K562 (cell line): ENCODE results near the gene NELFE. TPM values are rescaled to one million over a fixed set of nuclear protein-coding genes. Genes with fewer than 3 reads are reported as not detected.

Source experiments
- CREB3L1 ChIP-seq: fragments of 450-650 bp; IDR thresholded peaks from 2 replicates; pipeline ENCODE4 v1.6.1; 2014; ENCODE audit warnings: low read depth, mild to moderate bottlenecking, moderate library complexity, borderline replicate concordance
- CREBBP ChIP-seq: IDR thresholded peaks from one replicate; pipeline ENCODE4 v1.6.1; 2012; ENCODE audit warnings: low read depth, mild to moderate bottlenecking, control low read depth, inconsistent platforms, low read length
- CTCF ChIP-seq, 3 experiments: IDR thresholded peaks in 2 of 3; conservative IDR thresholded peaks in 1 of 3; 2 replicates each; pipeline ENCODE4 v1.5.1; 2011 to 2012; ENCODE audit warnings: low read length in 3 of 3, mild to moderate bottlenecking in 3 of 3, control low read depth in 2 of 3, improper control_type of control experiment in 1 of 3, inconsistent platforms in 1 of 3, low read depth in 1 of 3, mixed read lengths in 1 of 3, moderate library complexity in 1 of 3; ENCODE audit not compliant: insufficient read depth in 2 of 3
- E2F5 ChIP-seq: sonication (generic); formaldehyde crosslinking; IDR thresholded peaks from 2 replicates; pipeline ENCODE4 v1.8.0; 2022; ENCODE audit warnings: mild to moderate bottlenecking, missing genetic modification reagents
- FOXJ3 ChIP-seq: sonication (generic); formaldehyde crosslinking; IDR thresholded peaks from 2 replicates; pipeline ENCODE4 v1.4.0; 2020; ENCODE audit warnings: mild to moderate bottlenecking, missing genetic modification reagents
- FOXK2 ChIP-seq, 2 experiments: fragments of 450-650 bp; IDR thresholded peaks in 1 of 2; conservative IDR thresholded peaks in 1 of 2; 2 replicates each; pipeline ENCODE4 v1.6.1; 2016; ENCODE audit warnings: low read depth in 2 of 2, mild to moderate bottlenecking in 1 of 2
- HNRNPLL ChIP-seq: fragments of 200-400 bp; formaldehyde crosslinking; IDR thresholded peaks from 2 replicates; pipeline ENCODE4 v1.6.1; 2017; ENCODE audit warnings: low read length, low read depth, mild to moderate bottlenecking; ENCODE audit not compliant: poor library complexity, severe bottlenecking
- IRF2 ChIP-seq: sonication (generic); formaldehyde crosslinking; IDR thresholded peaks from 2 replicates; pipeline ENCODE4 v1.8.1; 2022; ENCODE audit warnings: mild to moderate bottlenecking, missing genetic modification reagents
- KHSRP ChIP-seq: fragments of 450-650 bp; IDR thresholded peaks from 2 replicates; pipeline ENCODE4 v1.6.1; 2017
- NR3C1 ChIP-seq: sonication (generic); formaldehyde crosslinking; IDR thresholded peaks from 2 replicates; pipeline ENCODE4 v1.8.1; 2022; ENCODE audit warnings: missing genetic modification reagents
- RCOR1 ChIP-seq, 2 experiments: IDR thresholded peaks; 2 replicates each; pipeline ENCODE4 v1.6.1; 2012; ENCODE audit warnings: low read depth in 2 of 2, low read length in 2 of 2, borderline replicate concordance in 1 of 2, improper control_type of control experiment in 1 of 2
- RUNX1 ChIP-seq: sonication (generic); IDR thresholded peaks from 2 replicates; pipeline ENCODE4 v1.6.1; 2016; ENCODE audit warnings: antibody characterized with exemption, low read depth
- SFPQ ChIP-seq: fragments of 200-400 bp; formaldehyde crosslinking; IDR thresholded peaks from 2 replicates; pipeline ENCODE4 v1.6.1; 2017; ENCODE audit warnings: mild to moderate bottlenecking, low read depth, low read length, moderate library complexity
- SRSF9 ChIP-seq: fragments of 200-400 bp; formaldehyde crosslinking; IDR thresholded peaks from 2 replicates; pipeline ENCODE4 v1.6.1; 2017; ENCODE audit warnings: low read depth, low read length, borderline replicate concordance
- TGIF2 ChIP-seq: sonication (generic); formaldehyde crosslinking; IDR thresholded peaks from 2 replicates; pipeline ENCODE4 v1.8.1; 2022; ENCODE audit warnings: mild to moderate bottlenecking, missing genetic modification reagents, moderate library complexity
- ZNF518B ChIP-seq: fragments of 250-450 bp; sonication (Bioruptor Pico); IDR thresholded peaks from 2 replicates; pipeline ENCODE4 v1.5.0; 2021; ENCODE audit warnings: mild to moderate bottlenecking, moderate library complexity
- ZNF79 ChIP-seq: fragments of 250-450 bp; sonication (Bioruptor Pico); IDR thresholded peaks from 2 replicates; pipeline ENCODE4 v1.4.0; 2020; ENCODE audit warnings: low read depth, mild to moderate bottlenecking, moderate library complexity
- polyA plus RNA-seq, 8 experiments: library from polyadenylated mRNA; depleted of rRNA in 4 of 8; stranded (reverse) in 5 of 8; unstranded in 3 of 8; fragments of >200 nt; fragmentation: Nextera tagmentation in 2 of 8; fragmentation: Illumina TruSeq in 1 of 8; extraction: Ambion mirVana in 2 of 8; extraction: Trizol in 1 of 8; gene quantifications; 2 replicates each; pipeline versions ENCODE4 v1.2.1 to v1.2.3, GENCODE V29; 2011 to 2014; ENCODE audit warnings: inconsistent platforms in 1 of 8, missing spikeins in 1 of 8
- total RNA-seq, 7 experiments: library from RNA; depleted of rRNA in 6 of 7; stranded (reverse); fragments of >200 nt in 6 of 7; fragmentation: Illumina TruSeq in 2 of 7; extraction: Trizol in 2 of 7; gene quantifications; 2 replicates each; pipeline versions ENCODE4 v1.2.1 to v1.2.3, GENCODE V29; 2011 to 2021; ENCODE audit warnings: low replicate concordance in 1 of 7

NELFE gene
- total and polyA plus RNA-seq, 9 of the 15 experiments (the other 6 are each of a cell fraction or from before 2014, with no cell fraction given), result 15.2 to 157 (median 91.5) TPM

GRCh38 chr6:31972709-31973350, 14.1 kb upstream of the NELFE start (continued):
- TF ChIP-seq SFPQ (no peak), TGIF2 (CRISPR knock-in tag) (no peak), E2F5 (CRISPR knock-in tag) (no peak; the same call in none of the 2 replicates), HNRNPLL (no peak), FOXK2 (conservative IDR thresholded peaks at IDR 0.05 in 1 of 2, IDR thresholded peaks at IDR 0.05 in 1 of 2; ENCODE audit: low read depth in 2 of 2) (0 out of 4 replicates have a peak, but pooled peaks of 1 of the 2 experiments have one; percentile 8), CREB3L1 (no peak), IRF2 (CRISPR knock-in tag) (no peak), FOXJ3 (CRISPR knock-in tag) (no peak), CTCF (IDR thresholded peaks at IDR 0.05 in 2 of 3, conservative IDR thresholded peaks at IDR 0.05 in 1 of 3; ENCODE audit: insufficient read depth in 2 of 3, low read depth in 1 of 3, low read length in 3 of 3) (no peak), ZNF518B (CRISPR knock-in tag) (no peak), CREBBP (no peak), ZNF79 (CRISPR knock-in tag) (0 out of 2 replicates have a peak, but pooled peaks have one; percentile 5), SRSF9 (no peak), RCOR1 (IDR thresholded peaks at IDR 0.05; ENCODE audit: borderline replicate concordance in 1 of 2, low read depth in 2 of 2, low read length in 2 of 2) (peak in 1 of 2 experiments; percentile 12; a peak in 1 of 4 replicates), RUNX1 (no peak), KHSRP (no peak), NR3C1 (no peak)
